ENCODE measurements around the gene COPS7A.

The COPS7A gene

DNA sequence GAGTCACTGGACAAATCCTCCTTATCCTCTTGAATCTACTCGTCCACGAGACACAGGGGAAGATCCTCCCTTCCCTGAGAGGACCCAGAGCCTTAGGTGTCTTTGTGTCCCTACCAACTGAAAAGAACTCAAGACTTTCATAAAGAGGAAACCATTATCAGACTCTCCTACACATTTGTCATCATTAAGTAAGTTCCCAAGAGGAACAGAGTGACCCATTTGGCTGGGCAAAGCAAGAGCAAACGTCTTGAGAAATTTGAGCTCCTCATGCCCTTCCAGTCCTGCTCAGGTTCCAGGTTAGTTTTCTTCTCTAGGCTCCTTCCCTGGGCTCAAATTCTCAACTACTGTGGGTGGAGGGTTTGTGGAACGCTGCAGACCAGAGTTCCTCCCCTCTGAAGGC, 23.4 kb downstream of the COPS7A start:
- Histone ChIP-seq H3K27ac (ENCODE audit: low read length, poor library complexity, severe bottlenecking) (no peak overlapping the region), H2BK120ac (ENCODE audit: low read depth, low read length) (no peak overlapping the region), H3K9me3 (ENCODE audit: control insufficient read depth, low read length) (no peaks in the 10 kb centered on the region), H3K4me2 (ENCODE audit: low read length, poor library complexity, severe bottlenecking) (no peak overlapping the region), H3K18ac (ENCODE audit: low read depth in 1 of 2, low read length in 2 of 2) (no peak overlapping the region), H3K4me1 (ENCODE audit: control insufficient read depth, insufficient read depth, low read depth, low read length) (peaks cover 4% of the 10 kb centered on the region), H3K4ac (ENCODE audit: low read depth in 1 of 2, low read length in 2 of 2) (no peak overlapping the region), H3K23ac (ENCODE audit: low read length in 2 of 2) (no peak overlapping the region), H2AFZ (ENCODE audit: low read depth, low read length) (no peak overlapping the region), H3K9ac (ENCODE audit: low read length) (peak overlapping the region; percentile 6), H3K14ac (ENCODE audit: low read length in 2 of 2) (no peak overlapping the region), H3K4me3 (ENCODE audit: insufficient read depth in 1 of 2, low read depth in 1 of 2, low read length in 2 of 2) (no peak overlapping the region), H2AK5ac (ENCODE audit: low read length, severe bottlenecking) (no peak overlapping the region), H4K91ac (ENCODE audit: low read length) (no peak overlapping the region), H4K8ac (ENCODE audit: low read length) (no peak overlapping the region), H2BK5ac (ENCODE audit: low read depth, low read length, poor library complexity, severe bottlenecking) (no peak overlapping the region), H3K27me3 (ENCODE audit: control insufficient read depth in 1 of 2, insufficient read depth in 1 of 2, low read length in 2 of 2) (no peaks in the 10 kb centered on the region), H2BK12ac (ENCODE audit: low read length in 2 of 2) (no peak overlapping the region), H3K36me3 (ENCODE audit: control insufficient read depth in 1 of 2, insufficient read depth in 2 of 2, low read depth in 1 of 2, low read length in 2 of 2) (peaks cover 66 to 71% of the 10 kb centered on the region in 2 experiments), H3K79me1 (replicated peaks; ENCODE audit: low read length, poor library complexity, severe bottlenecking) (peaks cover 24% of the 10 kb centered on the region), H2BK15ac (ENCODE audit: low read depth, poor library complexity, severe bottlenecking) (no peak overlapping the region)
- no peak for DNase-seq
- WGBS = 93% methylated on average over 4 of the region's 4 CpGs

DNA sequence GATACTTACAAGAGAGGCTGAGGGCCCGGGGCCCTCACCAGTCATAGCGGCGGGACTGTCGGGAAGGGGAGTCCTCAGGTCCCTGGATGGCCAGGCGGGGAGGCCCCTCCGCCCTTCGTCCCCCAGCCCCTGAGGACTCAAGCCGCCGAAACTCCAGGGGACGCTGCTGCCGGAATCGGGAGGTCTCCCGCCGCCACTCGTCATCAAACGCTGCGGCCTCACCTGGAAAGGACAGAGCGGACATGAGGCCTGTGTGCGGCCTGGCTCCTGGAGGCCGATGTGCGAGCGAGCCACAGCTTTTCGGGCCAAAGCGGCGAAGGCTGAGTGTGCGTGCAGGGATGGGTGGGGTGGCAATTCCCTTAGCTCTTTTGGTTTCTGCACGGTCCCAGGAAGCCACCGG, 24.9 kb downstream of the COPS7A start:
- Histone ChIP-seq H2AFZ (ENCODE audit: low read depth, low read length) (no peak overlapping the region), H2AK5ac (ENCODE audit: low read length, severe bottlenecking) (no peak overlapping the region), H2BK12ac (ENCODE audit: low read length in 2 of 2) (no peak overlapping the region), H3K4me3 (ENCODE audit: insufficient read depth in 1 of 2, low read depth in 1 of 2, low read length in 2 of 2) (no peak overlapping the region), H3K4me1 (ENCODE audit: control insufficient read depth, insufficient read depth, low read depth, low read length) (peaks cover 4% of the 10 kb centered on the region), H2BK120ac (ENCODE audit: low read depth, low read length) (no peak overlapping the region), H3K9ac (ENCODE audit: low read length) (no peak overlapping the region), H3K27ac (ENCODE audit: low read length, poor library complexity, severe bottlenecking) (no peak overlapping the region), H3K14ac (ENCODE audit: low read length in 2 of 2) (no peak overlapping the region), H3K4ac (ENCODE audit: low read depth in 1 of 2, low read length in 2 of 2) (no peak overlapping the region), H3K27me3 (ENCODE audit: control insufficient read depth in 1 of 2, insufficient read depth in 1 of 2, low read length in 2 of 2) (no peaks in the 10 kb centered on the region), H3K9me3 (ENCODE audit: control insufficient read depth, low read length) (no peaks in the 10 kb centered on the region), H4K8ac (ENCODE audit: low read length) (no peak overlapping the region), H3K18ac (ENCODE audit: low read depth in 1 of 2, low read length in 2 of 2) (no peak overlapping the region), H3K79me1 (replicated peaks; ENCODE audit: low read length, poor library complexity, severe bottlenecking) (peaks cover 24% of the 10 kb centered on the region), H2BK15ac (ENCODE audit: low read depth, poor library complexity, severe bottlenecking) (no peak overlapping the region), H3K4me2 (ENCODE audit: low read length, poor library complexity, severe bottlenecking) (no peak overlapping the region), H4K91ac (ENCODE audit: low read length) (peak overlapping the region; percentile 58), H3K36me3 (ENCODE audit: control insufficient read depth in 1 of 2, insufficient read depth in 2 of 2, low read depth in 1 of 2, low read length in 2 of 2) (peaks cover 66 to 71% of the 10 kb centered on the region in 2 experiments), H2BK5ac (ENCODE audit: low read depth, low read length, poor library complexity, severe bottlenecking) (no peak overlapping the region), H3K23ac (ENCODE audit: low read length in 2 of 2) (no peak overlapping the region)
- 96% methylated on average over 27 of the region's 28 CpGs for WGBS
- DNase-seq = no peak

- Histone ChIP-seq H3K9ac (ENCODE audit: low read length) (peak overlapping the region; percentile 98), H2BK120ac (ENCODE audit: low read depth, low read length) (no peak overlapping the region), H3K79me1 (replicated peaks; ENCODE audit: low read length, poor library complexity, severe bottlenecking) (peaks cover 24% of the 10 kb centered on the region), H2BK5ac (ENCODE audit: low read depth, low read length, poor library complexity, severe bottlenecking) (no peak overlapping the region), H3K18ac (ENCODE audit: low read depth in 1 of 2, low read length in 2 of 2) (no peak overlapping the region), H3K4me3 (ENCODE audit: insufficient read depth in 1 of 2, low read depth in 1 of 2, low read length in 2 of 2) (no peak overlapping the region), H4K8ac (ENCODE audit: low read length) (no peak overlapping the region), H2AFZ (ENCODE audit: low read depth, low read length) (no peak overlapping the region), H3K9me3 (ENCODE audit: control insufficient read depth, low read length) (no peaks in the 10 kb centered on the region), H3K23ac (ENCODE audit: low read length in 2 of 2) (no peak overlapping the region), H2BK15ac (ENCODE audit: low read depth, poor library complexity, severe bottlenecking) (no peak overlapping the region), H3K4me2 (ENCODE audit: low read length, poor library complexity, severe bottlenecking) (no peak overlapping the region), H4K91ac (ENCODE audit: low read length) (no peak overlapping the region), H3K14ac (ENCODE audit: low read length in 2 of 2) (no peak overlapping the region), H3K27me3 (ENCODE audit: control insufficient read depth in 1 of 2, insufficient read depth in 1 of 2, low read length in 2 of 2) (no peaks in the 10 kb centered on the region), H3K4ac (ENCODE audit: low read depth in 1 of 2, low read length in 2 of 2) (peak overlapping the region in 1 of 2 experiments; percentile 25), H3K27ac (ENCODE audit: low read length, poor library complexity, severe bottlenecking) (no peak overlapping the region), H2AK5ac (ENCODE audit: low read length, severe bottlenecking) (no peak overlapping the region), H3K36me3 (ENCODE audit: control insufficient read depth in 1 of 2, insufficient read depth in 2 of 2, low read depth in 1 of 2, low read length in 2 of 2) (peaks cover 57 to 64% of the 10 kb centered on the region in 2 experiments), H2BK12ac (ENCODE audit: low read length in 2 of 2) (no peak overlapping the region), H3K4me1 (ENCODE audit: control insufficient read depth, insufficient read depth, low read depth, low read length) (peaks cover 8% of the 10 kb centered on the region)
- WGBS = 95% methylated on average over 4 of the region's 4 CpGs
- no peak for DNase-seq
Observed at GRCh38 chr12:6750506-6750905, 26.7 kb downstream of the COPS7A start.

- Histone ChIP-seq H3K4me2 (ENCODE audit: low read length, poor library complexity, severe bottlenecking) (peak overlapping the region; percentile 58), H3K4me1 (ENCODE audit: control insufficient read depth, insufficient read depth, low read depth, low read length) (peaks cover 8% of the 10 kb centered on the region)
Observed at GRCh38 chr12:6751767-6752166, 27.9 kb downstream of the COPS7A start.

More at GRCh38 chr12:6751767-6752166, 27.9 kb downstream of the COPS7A start:
- no peaks in the 10 kb centered on the region for H3K27me3 ChIP-seq (ENCODE audit: control insufficient read depth in 1 of 2, insufficient read depth in 1 of 2, low read length in 2 of 2)
- no peak overlapping the region for H4K91ac ChIP-seq (ENCODE audit: low read length)
- H3K18ac ChIP-seq (ENCODE audit: low read depth in 1 of 2, low read length in 2 of 2) = peak overlapping the region in 1 of 2 experiments; percentile 42
- peak overlapping the region; percentile 40 for H4K8ac ChIP-seq (ENCODE audit: low read length)
- H3K36me3 ChIP-seq (ENCODE audit: control insufficient read depth in 1 of 2, insufficient read depth in 2 of 2, low read depth in 1 of 2, low read length in 2 of 2) = peaks cover 45 to 53% of the 10 kb centered on the region in 2 experiments
- H2AFZ ChIP-seq (ENCODE audit: low read depth, low read length) = no peak overlapping the region
- no peak overlapping the region for H2BK5ac ChIP-seq (ENCODE audit: low read depth, low read length, poor library complexity, severe bottlenecking)
- H2AK5ac ChIP-seq (ENCODE audit: low read length, severe bottlenecking) = no peak overlapping the region
- peak overlapping the region; percentile 89 to 92 for H3K4me3 ChIP-seq (ENCODE audit: insufficient read depth in 1 of 2, low read depth in 1 of 2, low read length in 2 of 2)
- peaks cover 24% of the 10 kb centered on the region for H3K79me1 ChIP-seq (replicated peaks; ENCODE audit: low read length, poor library complexity, severe bottlenecking)
- no peak overlapping the region for H2BK120ac ChIP-seq (ENCODE audit: low read depth, low read length)
- H3K27ac ChIP-seq (ENCODE audit: low read length, poor library complexity, severe bottlenecking) = peak overlapping the region; percentile 0
- H2BK12ac ChIP-seq (ENCODE audit: low read length in 2 of 2) = peak overlapping the region in 1 of 2 experiments; percentile 37
- no peak overlapping the region for H2BK15ac ChIP-seq (ENCODE audit: low read depth, poor library complexity, severe bottlenecking)
- H3K4ac ChIP-seq (ENCODE audit: low read depth in 1 of 2, low read length in 2 of 2) = no peak overlapping the region
- DNase-seq = no peak
- WGBS = 97% methylated on average over 7 of the region's 7 CpGs
- H3K23ac ChIP-seq (ENCODE audit: low read length in 2 of 2) = no peak overlapping the region
- H3K9me3 ChIP-seq (ENCODE audit: control insufficient read depth, low read length) = no peaks in the 10 kb centered on the region
- H3K9ac ChIP-seq (ENCODE audit: low read length) = peak overlapping the region; percentile 98
- no peak overlapping the region for H3K14ac ChIP-seq (ENCODE audit: low read length in 2 of 2)
